HepG2 (cell line): ENCODE results near the gene ABCC3. TPM values are rescaled to one million over a fixed set of nuclear protein-coding genes. Genes with fewer than 3 reads are reported as not detected.

ENCODE experiments used
- ARNT2 ChIP-seq: sonication (generic); formaldehyde crosslinking; IDR thresholded peaks from 2 replicates; pipeline ENCODE4 v1.8.0; 2022; ENCODE audit warnings: mild to moderate bottlenecking, low read depth, missing genetic modification reagents, moderate library complexity
- BRCA1 ChIP-seq: sonication (generic); formaldehyde crosslinking; IDR thresholded peaks from 2 replicates; pipeline ENCODE4 v1.4.0; 2020; ENCODE audit warnings: missing genetic modification reagents
- DNMT3B ChIP-seq: conservative IDR thresholded peaks from 2 replicates; pipeline ENCODE4 v1.6.1; 2016; ENCODE audit warnings: missing biosample characterization, control low read depth
- FOXM1 ChIP-seq: sonication (generic); formaldehyde crosslinking; IDR thresholded peaks from 2 replicates; pipeline ENCODE4 v1.5.0; 2020; ENCODE audit warnings: missing genetic modification reagents
- HNRNPUL1 ChIP-seq: fragments of 200-400 bp; formaldehyde crosslinking; IDR thresholded peaks from 2 replicates; pipeline ENCODE4 v1.6.1; 2017; ENCODE audit warnings: low read depth, mild to moderate bottlenecking, low read length, moderate library complexity
- NBN ChIP-seq: fragments of 450-650 bp; conservative IDR thresholded peaks from 2 replicates; pipeline ENCODE4 v1.6.1; 2017
- NFRKB ChIP-seq: fragments of 450-650 bp; IDR thresholded peaks from 2 replicates; pipeline ENCODE4 v1.6.1; 2017
- PHF8 ChIP-seq: sonication (generic); formaldehyde crosslinking; IDR thresholded peaks from 2 replicates; pipeline ENCODE4 v1.5.0; 2020; ENCODE audit warnings: missing genetic modification reagents
- ZNF138 ChIP-seq: sonication (generic); formaldehyde crosslinking; IDR thresholded peaks from 2 replicates; pipeline ENCODE4 v1.5.0; 2020; ENCODE audit warnings: mild to moderate bottlenecking, low read depth, missing genetic modification reagents
- ZNF160 ChIP-seq: sonication (generic); formaldehyde crosslinking; IDR thresholded peaks from 2 replicates; pipeline ENCODE4 v1.8.0; 2022; ENCODE audit warnings: mild to moderate bottlenecking, inconsistent platforms, missing genetic modification reagents
- polyA plus RNA-seq, 8 experiments: library from polyadenylated mRNA; depleted of rRNA in 3 of 8; stranded (reverse) in 7 of 8; unstranded in 1 of 8; fragments of >200 nt; fragmentation: Illumina TruSeq in 4 of 8; extraction: Trizol in 4 of 8; gene quantifications; 2 replicates each; pipeline versions ENCODE4 v1.2.1 to v1.2.3, GENCODE V29; 2011 to 2016; ENCODE audit warnings: low read depth in 4 of 8, missing spikeins in 1 of 8, mixed read lengths in 1 of 8; ENCODE audit not compliant: insufficient read depth in 1 of 8
- total RNA-seq, 5 experiments: library from RNA; depleted of rRNA; stranded (reverse); fragments of >200 nt; fragmentation: Illumina TruSeq; extraction: Trizol; gene quantifications; 2 replicates each; pipeline ENCODE4 v1.2.3, GENCODE V29; 2016; ENCODE audit warnings: low read depth in 1 of 5
- TF ChIP-seq, protein P1 (sequence below): IDR thresholded peaks from 2 replicates; pipeline ENCODE4 v1.6.1; 2016
- TF ChIP-seq, protein P2 (sequence below): sonication (generic); formaldehyde crosslinking; IDR thresholded peaks from 2 replicates; pipeline ENCODE4 v1.5.1; 2020; ENCODE audit warnings: mild to moderate bottlenecking, missing genetic modification reagents, moderate library complexity
- TF ChIP-seq, protein P3 (sequence below): sonication (generic); formaldehyde crosslinking; IDR thresholded peaks from 2 replicates; pipeline ENCODE4 v1.4.0; 2020; ENCODE audit warnings: mild to moderate bottlenecking, missing genetic modification reagents
- TF ChIP-seq, protein P4 (sequence below): IDR thresholded peaks from 2 replicates; pipeline ENCODE4 v1.6.1; 2018; ENCODE audit warnings: missing genetic modification reagents
- TF ChIP-seq, protein P5 (sequence below): sonication (generic); formaldehyde crosslinking; IDR thresholded peaks from 2 replicates; pipeline ENCODE4 v1.4.0; 2020; ENCODE audit warnings: missing genetic modification reagents, low read depth, mild to moderate bottlenecking, borderline replicate concordance
- TF ChIP-seq, protein P6 (sequence below): sonication (generic); formaldehyde crosslinking; IDR thresholded peaks from 2 replicates; pipeline ENCODE4 v1.4.0; 2020; ENCODE audit warnings: missing genetic modification reagents, borderline replicate concordance

The ABCC3 gene
- total and polyA plus RNA-seq, 2 of the 13 experiments (the other 11 are each of a cell fraction or from before 2014, with no cell fraction given): 25.2 to 50.7 TPM

DNA sequence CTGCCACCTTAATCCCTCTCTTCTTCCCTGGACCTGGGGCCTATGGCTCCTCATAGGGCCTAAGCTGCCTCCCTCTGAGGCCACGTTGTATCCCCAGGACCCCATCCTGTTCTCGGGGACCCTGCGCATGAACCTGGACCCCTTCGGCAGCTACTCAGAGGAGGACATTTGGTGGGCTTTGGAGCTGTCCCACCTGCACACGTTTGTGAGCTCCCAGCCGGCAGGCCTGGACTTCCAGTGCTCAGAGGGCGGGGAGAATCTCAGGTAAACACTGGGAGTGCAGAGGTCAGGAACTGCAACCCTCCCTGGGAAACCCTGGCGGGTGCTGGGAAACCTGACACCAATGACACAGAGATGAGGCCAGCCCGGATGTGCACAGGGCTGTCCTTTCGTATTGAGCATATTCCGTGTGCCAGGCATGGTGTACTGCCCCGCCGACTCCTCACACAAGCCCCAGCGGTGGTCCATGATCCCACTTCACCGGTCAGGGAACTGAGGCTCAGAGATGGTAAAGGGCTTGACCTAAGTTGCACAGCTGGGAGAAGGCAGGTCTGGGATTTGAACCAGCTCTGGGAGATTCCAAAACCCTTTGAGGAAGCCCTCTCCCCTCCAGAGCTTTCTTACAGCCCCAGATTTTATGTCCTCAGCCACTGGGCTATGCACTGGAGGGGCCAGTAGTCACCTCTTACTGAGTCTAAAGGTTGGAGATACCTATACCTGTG, 50.1 kb downstream of the ABCC3 start (continued):
- TF ChIP-seq, protein P1, sequence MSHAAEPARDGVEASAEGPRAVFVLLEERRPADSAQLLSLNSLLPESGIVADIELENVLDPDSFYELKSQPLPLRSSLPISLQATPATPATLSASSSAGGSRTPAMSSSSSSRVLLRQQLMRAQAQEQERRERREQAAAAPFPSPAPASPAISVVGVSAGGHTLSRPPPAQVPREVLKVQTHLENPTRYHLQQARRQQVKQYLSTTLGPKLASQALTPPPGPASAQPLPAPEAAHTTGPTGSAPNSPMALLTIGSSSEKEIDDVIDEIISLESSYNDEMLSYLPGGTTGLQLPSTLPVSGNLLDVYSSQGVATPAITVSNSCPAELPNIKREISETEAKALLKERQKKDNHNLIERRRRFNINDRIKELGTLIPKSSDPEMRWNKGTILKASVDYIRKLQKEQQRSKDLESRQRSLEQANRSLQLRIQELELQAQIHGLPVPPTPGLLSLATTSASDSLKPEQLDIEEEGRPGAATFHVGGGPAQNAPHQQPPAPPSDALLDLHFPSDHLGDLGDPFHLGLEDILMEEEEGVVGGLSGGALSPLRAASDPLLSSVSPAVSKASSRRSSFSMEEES: peak; percentile 62; the same call in 1 of the 2 replicates
- TF ChIP-seq DNMT3B (CRISPR knock-in tag) (0 out of 2 replicates have a peak, but pooled peaks have one; percentile 56), NBN (no peak), FOXM1 (CRISPR knock-in tag) (no peak; the same call in 1 of the 2 replicates), PHF8 (CRISPR knock-in tag) (peak; percentile 75), HNRNPUL1 (no peak), ARNT2 (CRISPR knock-in tag) (peak; percentile 76; the same call in 1 of the 2 replicates), ZNF138 (CRISPR knock-in tag) (peak; percentile 68; the same call in 1 of the 2 replicates), NFRKB (no peak), BRCA1 (peak; percentile 92), ZNF160 (CRISPR knock-in tag) (no peak; the same call in 1 of the 2 replicates)
- TF ChIP-seq, protein P2, sequence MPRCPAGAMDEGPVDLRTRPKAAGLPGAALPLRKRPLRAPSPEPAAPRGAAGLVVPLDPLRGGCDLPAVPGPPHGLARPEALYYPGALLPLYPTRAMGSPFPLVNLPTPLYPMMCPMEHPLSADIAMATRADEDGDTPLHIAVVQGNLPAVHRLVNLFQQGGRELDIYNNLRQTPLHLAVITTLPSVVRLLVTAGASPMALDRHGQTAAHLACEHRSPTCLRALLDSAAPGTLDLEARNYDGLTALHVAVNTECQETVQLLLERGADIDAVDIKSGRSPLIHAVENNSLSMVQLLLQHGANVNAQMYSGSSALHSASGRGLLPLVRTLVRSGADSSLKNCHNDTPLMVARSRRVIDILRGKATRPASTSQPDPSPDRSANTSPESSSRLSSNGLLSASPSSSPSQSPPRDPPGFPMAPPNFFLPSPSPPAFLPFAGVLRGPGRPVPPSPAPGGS: peak; percentile 92
- TF ChIP-seq, protein P3, sequence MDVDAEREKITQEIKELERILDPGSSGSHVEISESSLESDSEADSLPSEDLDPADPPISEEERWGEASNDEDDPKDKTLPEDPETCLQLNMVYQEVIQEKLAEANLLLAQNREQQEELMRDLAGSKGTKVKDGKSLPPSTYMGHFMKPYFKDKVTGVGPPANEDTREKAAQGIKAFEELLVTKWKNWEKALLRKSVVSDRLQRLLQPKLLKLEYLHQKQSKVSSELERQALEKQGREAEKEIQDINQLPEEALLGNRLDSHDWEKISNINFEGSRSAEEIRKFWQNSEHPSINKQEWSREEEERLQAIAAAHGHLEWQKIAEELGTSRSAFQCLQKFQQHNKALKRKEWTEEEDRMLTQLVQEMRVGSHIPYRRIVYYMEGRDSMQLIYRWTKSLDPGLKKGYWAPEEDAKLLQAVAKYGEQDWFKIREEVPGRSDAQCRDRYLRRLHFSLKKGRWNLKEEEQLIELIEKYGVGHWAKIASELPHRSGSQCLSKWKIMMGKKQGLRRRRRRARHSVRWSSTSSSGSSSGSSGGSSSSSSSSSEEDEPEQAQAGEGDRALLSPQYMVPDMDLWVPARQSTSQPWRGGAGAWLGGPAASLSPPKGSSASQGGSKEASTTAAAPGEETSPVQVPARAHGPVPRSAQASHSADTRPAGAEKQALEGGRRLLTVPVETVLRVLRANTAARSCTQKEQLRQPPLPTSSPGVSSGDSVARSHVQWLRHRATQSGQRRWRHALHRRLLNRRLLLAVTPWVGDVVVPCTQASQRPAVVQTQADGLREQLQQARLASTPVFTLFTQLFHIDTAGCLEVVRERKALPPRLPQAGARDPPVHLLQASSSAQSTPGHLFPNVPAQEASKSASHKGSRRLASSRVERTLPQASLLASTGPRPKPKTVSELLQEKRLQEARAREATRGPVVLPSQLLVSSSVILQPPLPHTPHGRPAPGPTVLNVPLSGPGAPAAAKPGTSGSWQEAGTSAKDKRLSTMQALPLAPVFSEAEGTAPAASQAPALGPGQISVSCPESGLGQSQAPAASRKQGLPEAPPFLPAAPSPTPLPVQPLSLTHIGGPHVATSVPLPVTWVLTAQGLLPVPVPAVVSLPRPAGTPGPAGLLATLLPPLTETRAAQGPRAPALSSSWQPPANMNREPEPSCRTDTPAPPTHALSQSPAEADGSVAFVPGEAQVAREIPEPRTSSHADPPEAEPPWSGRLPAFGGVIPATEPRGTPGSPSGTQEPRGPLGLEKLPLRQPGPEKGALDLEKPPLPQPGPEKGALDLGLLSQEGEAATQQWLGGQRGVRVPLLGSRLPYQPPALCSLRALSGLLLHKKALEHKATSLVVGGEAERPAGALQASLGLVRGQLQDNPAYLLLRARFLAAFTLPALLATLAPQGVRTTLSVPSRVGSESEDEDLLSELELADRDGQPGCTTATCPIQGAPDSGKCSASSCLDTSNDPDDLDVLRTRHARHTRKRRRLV (CRISPR knock-in tag): peak; percentile 78; the same call in 1 of the 2 replicates
- TF ChIP-seq, protein P4, sequence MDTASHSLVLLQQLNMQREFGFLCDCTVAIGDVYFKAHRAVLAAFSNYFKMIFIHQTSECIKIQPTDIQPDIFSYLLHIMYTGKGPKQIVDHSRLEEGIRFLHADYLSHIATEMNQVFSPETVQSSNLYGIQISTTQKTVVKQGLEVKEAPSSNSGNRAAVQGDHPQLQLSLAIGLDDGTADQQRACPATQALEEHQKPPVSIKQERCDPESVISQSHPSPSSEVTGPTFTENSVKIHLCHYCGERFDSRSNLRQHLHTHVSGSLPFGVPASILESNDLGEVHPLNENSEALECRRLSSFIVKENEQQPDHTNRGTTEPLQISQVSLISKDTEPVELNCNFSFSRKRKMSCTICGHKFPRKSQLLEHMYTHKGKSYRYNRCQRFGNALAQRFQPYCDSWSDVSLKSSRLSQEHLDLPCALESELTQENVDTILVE (CRISPR knock-in tag): peak; percentile 88
- TF ChIP-seq, protein P5, sequence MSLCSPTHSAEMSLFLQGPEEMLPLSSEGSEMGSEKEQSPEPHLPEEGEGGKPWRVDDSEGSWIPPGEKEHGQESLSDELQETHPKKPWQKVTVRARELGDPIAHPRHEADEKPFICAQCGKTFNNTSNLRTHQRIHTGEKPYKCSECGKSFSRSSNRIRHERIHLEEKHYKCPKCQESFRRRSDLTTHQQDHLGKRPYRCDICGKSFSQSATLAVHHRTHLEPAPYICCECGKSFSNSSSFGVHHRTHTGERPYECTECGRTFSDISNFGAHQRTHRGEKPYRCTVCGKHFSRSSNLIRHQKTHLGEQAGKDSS (CRISPR knock-in tag): peak; percentile 99
- TF ChIP-seq, protein P6, sequence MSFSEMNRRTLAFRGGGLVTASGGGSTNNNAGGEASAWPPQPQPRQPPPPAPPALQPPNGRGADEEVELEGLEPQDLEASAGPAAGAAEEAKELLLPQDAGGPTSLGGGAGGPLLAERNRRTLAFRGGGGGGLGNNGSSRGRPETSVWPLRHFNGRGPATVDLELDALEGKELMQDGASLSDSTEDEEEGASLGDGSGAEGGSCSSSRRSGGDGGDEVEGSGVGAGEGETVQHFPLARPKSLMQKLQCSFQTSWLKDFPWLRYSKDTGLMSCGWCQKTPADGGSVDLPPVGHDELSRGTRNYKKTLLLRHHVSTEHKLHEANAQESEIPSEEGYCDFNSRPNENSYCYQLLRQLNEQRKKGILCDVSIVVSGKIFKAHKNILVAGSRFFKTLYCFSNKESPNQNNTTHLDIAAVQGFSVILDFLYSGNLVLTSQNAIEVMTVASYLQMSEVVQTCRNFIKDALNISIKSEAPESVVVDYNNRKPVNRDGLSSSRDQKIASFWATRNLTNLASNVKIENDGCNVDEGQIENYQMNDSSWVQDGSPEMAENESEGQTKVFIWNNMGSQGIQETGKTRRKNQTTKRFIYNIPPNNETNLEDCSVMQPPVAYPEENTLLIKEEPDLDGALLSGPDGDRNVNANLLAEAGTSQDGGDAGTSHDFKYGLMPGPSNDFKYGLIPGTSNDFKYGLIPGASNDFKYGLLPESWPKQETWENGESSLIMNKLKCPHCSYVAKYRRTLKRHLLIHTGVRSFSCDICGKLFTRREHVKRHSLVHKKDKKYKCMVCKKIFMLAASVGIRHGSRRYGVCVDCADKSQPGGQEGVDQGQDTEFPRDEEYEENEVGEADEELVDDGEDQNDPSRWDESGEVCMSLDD (CRISPR knock-in tag): 0 out of 2 replicates have a peak, but pooled peaks have one; percentile 16
